Suprapubic skin (tissue), 4 donors: ENCODE data around the gene RAI2.

ENCODE experiments used
- EP300 ChIP-seq: sonication (generic); formaldehyde crosslinking; IDR thresholded peaks from one replicate; pipeline ENCODE4 v1.6.1; 2017; ENCODE audit warnings: antibody characterized with exemption
- POLR2A ChIP-seq, 2 donors: fragments of 450-650 bp; IDR thresholded peaks; one replicate each; pipeline ENCODE4 v1.6.1; 2017; ENCODE audit warnings: antibody characterized with exemption in 2 of 2, mild to moderate bottlenecking in 2 of 2, moderate library complexity in 2 of 2
- POLR2AphosphoS5 ChIP-seq, 3 donors: sonication (generic); formaldehyde crosslinking; IDR thresholded peaks; one replicate each; pipeline ENCODE4 v1.6.1; 2017; ENCODE audit warnings: antibody characterized with exemption in 3 of 3
- TF ChIP-seq, protein P1 (sequence below), 2 donors: fragments of 200-600 bp in 1 of 2; fragments of 450-650 bp in 1 of 2; sonication (generic) in 1 of 2; IDR thresholded peaks; one replicate each; pipeline ENCODE4 v1.5.1; 2016 to 2019; ENCODE audit warnings: antibody characterized with exemption in 2 of 2, mild to moderate bottlenecking in 1 of 2, moderate library complexity in 1 of 2

DNA sequence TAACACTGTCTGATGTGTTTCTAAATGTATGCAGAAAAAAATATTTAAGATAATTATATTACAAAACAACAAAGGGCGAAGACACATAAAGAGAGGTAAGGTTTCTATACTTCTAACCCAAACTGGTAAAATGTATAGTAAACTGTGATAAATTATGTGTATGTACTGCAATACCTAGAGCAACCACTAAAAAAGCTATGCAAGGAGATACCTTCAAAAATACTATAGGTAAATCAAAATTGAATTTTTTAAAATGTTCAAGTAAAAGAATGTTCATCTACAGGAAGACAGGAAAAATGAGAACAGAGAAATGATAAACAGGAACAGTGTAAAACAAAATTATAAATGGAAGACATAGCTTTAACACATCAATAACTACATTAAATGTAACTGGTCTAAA is 27.3 kb upstream of the RAI2 start:
- TF ChIP-seq POLR2A (IDR thresholded peaks at IDR 0.05) = no peak
- TF ChIP-seq, protein P1, sequence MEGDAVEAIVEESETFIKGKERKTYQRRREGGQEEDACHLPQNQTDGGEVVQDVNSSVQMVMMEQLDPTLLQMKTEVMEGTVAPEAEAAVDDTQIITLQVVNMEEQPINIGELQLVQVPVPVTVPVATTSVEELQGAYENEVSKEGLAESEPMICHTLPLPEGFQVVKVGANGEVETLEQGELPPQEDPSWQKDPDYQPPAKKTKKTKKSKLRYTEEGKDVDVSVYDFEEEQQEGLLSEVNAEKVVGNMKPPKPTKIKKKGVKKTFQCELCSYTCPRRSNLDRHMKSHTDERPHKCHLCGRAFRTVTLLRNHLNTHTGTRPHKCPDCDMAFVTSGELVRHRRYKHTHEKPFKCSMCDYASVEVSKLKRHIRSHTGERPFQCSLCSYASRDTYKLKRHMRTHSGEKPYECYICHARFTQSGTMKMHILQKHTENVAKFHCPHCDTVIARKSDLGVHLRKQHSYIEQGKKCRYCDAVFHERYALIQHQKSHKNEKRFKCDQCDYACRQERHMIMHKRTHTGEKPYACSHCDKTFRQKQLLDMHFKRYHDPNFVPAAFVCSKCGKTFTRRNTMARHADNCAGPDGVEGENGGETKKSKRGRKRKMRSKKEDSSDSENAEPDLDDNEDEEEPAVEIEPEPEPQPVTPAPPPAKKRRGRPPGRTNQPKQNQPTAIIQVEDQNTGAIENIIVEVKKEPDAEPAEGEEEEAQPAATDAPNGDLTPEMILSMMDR (IDR thresholded peaks at IDR 0.05) = no peak
- TF ChIP-seq EP300 = no peak
- no peak for TF ChIP-seq POLR2AphosphoS5 (IDR thresholded peaks at IDR 0.05)
